22Rv1 (cell line): Measurements from ENCODE around the gene TECRL.

ENCODE experiments used
- H3K27ac ChIP-seq: fragments of 450-650 bp; 2 replicates; pipeline ENCODE4 v1.5.1; 2017
- CTCF ChIP-seq: fragments of 450-650 bp; IDR thresholded peaks from 2 replicates; pipeline ENCODE4 v1.5.1; 2017; ENCODE audit warnings: mild to moderate bottlenecking
- ZFX ChIP-seq: fragments of 450-650 bp; IDR thresholded peaks from 2 replicates; pipeline ENCODE4 v1.6.1; 2017; ENCODE audit warnings: antibody characterized with exemption, borderline replicate concordance

Gene TECRL

GRCh38 chr4:64327237-64327636 is 82.0 kb downstream of the TECRL start:
- TF ChIP-seq CTCF: no peak
- TF ChIP-seq ZFX: no peak
- no peak overlapping the region for H3K27ac ChIP-seq

GRCh38 chr4:64326507-64326906 is 82.7 kb downstream of the TECRL start:
- H3K27ac ChIP-seq: no peak overlapping the region
- TF ChIP-seq CTCF: no peak
- TF ChIP-seq ZFX: no peak

- H3K27ac ChIP-seq: no peak overlapping the region
- TF ChIP-seq ZFX (no peak), CTCF (no peak)
These were observed 103.0 kb downstream of the TECRL start for GRCh38 chr4:64306255-64306565.

GRCh38 chr4:64305565-64306254 is 103.5 kb downstream of the TECRL start:
- no peak overlapping the region for H3K27ac ChIP-seq
- no peak for TF ChIP-seq ZFX
- no peak for TF ChIP-seq CTCF

GRCh38 chr4:64272432-64272831 is 136.8 kb downstream of the TECRL start:
- no peak for TF ChIP-seq ZFX
- no peak for TF ChIP-seq CTCF
- no peak overlapping the region for H3K27ac ChIP-seq

- no peak overlapping the region for H3K27ac ChIP-seq
- TF ChIP-seq CTCF (no peak), ZFX (no peak)
These were observed 137.6 kb downstream of the TECRL start for GRCh38 chr4:64271601-64272081.

GRCh38 chr4:64266669-64267068 is 142.6 kb downstream of the TECRL start:
- no peak overlapping the region for H3K27ac ChIP-seq
- no peak for TF ChIP-seq ZFX
- TF ChIP-seq CTCF: no peak
